IMR-90 (cell line): ENCODE data around the gene DNASE1. TPM values are rescaled to one million over a fixed set of nuclear protein-coding genes. Genes with fewer than 3 reads are reported as not detected.

Experiments used
- ATAC-seq: fragments of 200-7000 bp; cut with Tn5 transposase; 2 replicates; pipeline ENCODE4 v1.9.1; 2020; ENCODE audit warnings: low read depth, mild to moderate bottlenecking, moderate library complexity
- BruUV-seq: library from RNA; stranded (reverse); fragments of 400-500 nt; replicated peaks from 2 replicates; lab custom pipeline; 2021; lab: Mats Ljungman, UMichigan
- CTCF ChIA-PET: fragments of 300-600 bp; formaldehyde crosslinking; extraction: SDS; loops from one replicate; lab custom pipeline; 2021; ENCODE audit warnings: antibody characterized with exemption; lab: Yijun Ruan, JAX
- POLR2A ChIA-PET: fragments of 300-600 bp; sonication (Branson Sonifier 250); formaldehyde crosslinking; loops from one replicate; lab custom pipeline; 2022; ENCODE audit warnings: antibody characterized with exemption; ENCODE audit not compliant: unreplicated experiment; lab: Charles Lee
- DNase-seq: peaks from one replicate; pipeline ENCODE4 v3.0.0; 2013
- H2AFZ ChIP-seq: replicated peaks from 2 replicates; pipeline ENCODE3; 2013; ENCODE audit warnings: low read length, mild to moderate bottlenecking; ENCODE audit not compliant: poor library complexity
- H2AK5ac ChIP-seq: 2 replicates; pipeline ENCODE4 v1.6.1; 2013; ENCODE audit warnings: low read depth, low read length, inconsistent platforms
- H2AK9ac ChIP-seq: replicated peaks from 2 replicates; pipeline ENCODE3; 2013; ENCODE audit warnings: mild to moderate bottlenecking, low read depth, low read length, moderate library complexity; ENCODE audit not compliant: poor library complexity
- H2BK120ac ChIP-seq: 2 replicates; pipeline ENCODE4 v1.6.1; 2013; ENCODE audit warnings: low read depth, low read length, inconsistent platforms
- H2BK15ac ChIP-seq: 3 replicates; pipeline ENCODE4 v1.6.1; 2013; ENCODE audit warnings: low read depth, low read length, inconsistent platforms
- H2BK20ac ChIP-seq: 2 replicates; pipeline ENCODE4 v1.6.1; 2013; ENCODE audit warnings: low read depth, mild to moderate bottlenecking, inconsistent platforms, low read length, moderate library complexity
- H2BK5ac ChIP-seq: 2 replicates; pipeline ENCODE4 v1.6.1; 2013; ENCODE audit warnings: mild to moderate bottlenecking, low read depth, low read length, inconsistent platforms; ENCODE audit not compliant: poor library complexity, severe bottlenecking
- H3K14ac ChIP-seq: replicated peaks from 2 replicates; pipeline ENCODE4 v1.6.1; 2013; ENCODE audit warnings: low read depth, low read length, inconsistent platforms
- H3K18ac ChIP-seq: 2 replicates; pipeline ENCODE4 v1.6.1; 2013; ENCODE audit warnings: low read depth, low read length, control low read depth
- H3K23ac ChIP-seq: 2 replicates; pipeline ENCODE4 v1.6.1; 2013; ENCODE audit warnings: low read depth, low read length, inconsistent platforms
- H3K27ac ChIP-seq: 2 replicates; pipeline ENCODE4 v1.5.1; 2013; ENCODE audit warnings: mild to moderate bottlenecking, control low read depth, low read length; ENCODE audit not compliant: insufficient read depth
- H3K27me3 ChIP-seq: 2 replicates; pipeline ENCODE4 v1.6.1; 2013; ENCODE audit warnings: low read length; ENCODE audit not compliant: control insufficient read depth, insufficient read depth
- H3K36me3 ChIP-seq: 2 replicates; pipeline ENCODE4 v1.6.1; 2013; ENCODE audit warnings: low read length, mixed read lengths; ENCODE audit not compliant: control insufficient read depth, insufficient read depth
- H3K4ac ChIP-seq: 2 replicates; pipeline ENCODE4 v1.6.1; 2013; ENCODE audit warnings: low read depth, low read length, inconsistent platforms
- H3K4me1 ChIP-seq: 2 replicates; pipeline ENCODE4 v1.6.1; 2013; ENCODE audit warnings: low read length, mixed read lengths; ENCODE audit not compliant: control insufficient read depth, insufficient read depth
- H3K4me2 ChIP-seq: 2 replicates; pipeline ENCODE4 v1.6.1; 2013; ENCODE audit warnings: low read depth, mild to moderate bottlenecking, control low read depth, low read length, moderate library complexity
- H3K4me3 ChIP-seq: 2 replicates; pipeline ENCODE4 v1.5.1; 2013; ENCODE audit warnings: low read depth, mild to moderate bottlenecking, control low read depth, low read length, moderate library complexity; ENCODE audit not compliant: insufficient read depth
- H3K56ac ChIP-seq: 2 replicates; pipeline ENCODE4 v1.6.1; 2013; ENCODE audit warnings: low read length, inconsistent platforms; ENCODE audit not compliant: insufficient read depth; ENCODE audit errors: extremely low read depth
- H3K79me1 ChIP-seq, 2 experiments: 2 replicates each; pipeline ENCODE4 v1.6.1; 2013; ENCODE audit warnings: low read length in 2 of 2, inconsistent platforms in 1 of 2, low read depth in 1 of 2
- H3K9ac ChIP-seq: 2 replicates; pipeline ENCODE4 v1.6.1; 2013; ENCODE audit warnings: low read depth, low read length, control low read depth
- H3K9me1 ChIP-seq: 2 replicates; pipeline ENCODE4 v1.6.1; 2013; ENCODE audit warnings: low read length, inconsistent platforms; ENCODE audit not compliant: insufficient read depth
- H3K9me3 ChIP-seq: 2 replicates; pipeline ENCODE4 v1.6.1; 2013; ENCODE audit warnings: low read length; ENCODE audit not compliant: control insufficient read depth, insufficient read depth
- H4K20me1 ChIP-seq: 2 replicates; pipeline ENCODE4 v1.6.1; 2013; ENCODE audit warnings: low read length, inconsistent platforms; ENCODE audit not compliant: insufficient read depth
- H4K5ac ChIP-seq: 2 replicates; pipeline ENCODE4 v1.6.1; 2013; ENCODE audit warnings: mild to moderate bottlenecking, low read depth, low read length, control low read depth
- H4K8ac ChIP-seq, 2 experiments: 2 replicates each; pipeline ENCODE4 v1.6.1; 2013; ENCODE audit warnings: low read depth in 2 of 2, low read length in 2 of 2, control low read depth in 1 of 2, inconsistent platforms in 1 of 2
- H4K91ac ChIP-seq: 2 replicates; pipeline ENCODE4 v1.6.1; 2013; ENCODE audit warnings: low read depth, low read length, inconsistent platforms; ENCODE audit not compliant: insufficient read depth
- FOS ChIP-seq: fragments of 150-350 bp; IDR thresholded peaks from 2 replicates; pipeline ENCODE4 v1.6.1; 2016; ENCODE audit warnings: low read depth, low read length
- WGBS, 2 experiments: methylation state at CpG; one replicate each; pipeline versions ENCODE4 v1.1.5 to v1.1.7; 2013; ENCODE audit warnings: missing lambda C conversion rate in 2 of 2; ENCODE audit not compliant: insufficient read length in 1 of 2; ENCODE audit errors: extremely low coverage in 2 of 2; 5-methylcytosine and 5-hydroxymethylcytosine counted together
- dilution Hi-C: fragments of 300-500 bp; cut with HindIII; formaldehyde crosslinking; loops from one replicate; pipeline ENCODE4 v1.14.3; 2018; ENCODE audit warnings: low sequenced_read_pairs; ENCODE audit not compliant: unreplicated experiment
- in situ Hi-C: fragments of 300-500 bp; cut with MboI; formaldehyde crosslinking; loops from 3 replicates; pipeline ENCODE4 v1.14.3; 2019; ENCODE audit warnings: low sequenced_read_pairs, inconsistent platforms, mixed read lengths
- intact Hi-C: fragments of 100-400 bp; cut with micrococcal nuclease; formaldehyde crosslinking; loops from 2 replicates; pipeline ENCODE4 v1.10.0; 2022
- polyA plus RNA-seq, 3 experiments: library from polyadenylated mRNA; depleted of rRNA; stranded (reverse); fragments of >200 nt; gene quantifications; 2 replicates each; pipeline ENCODE4 v1.2.3, GENCODE V29; 2012; ENCODE audit warnings: low replicate concordance in 1 of 3
- total RNA-seq: library from RNA; depleted of rRNA; stranded (reverse); fragments of >200 nt; gene quantifications from 2 replicates; pipeline ENCODE4 v1.2.3, GENCODE V29; 2012
- TF ChIP-seq, protein P1 (sequence below): fragments of 150-350 bp; IDR thresholded peaks from 2 replicates; pipeline ENCODE4 v1.6.1; 2016; ENCODE audit warnings: low read depth, mild to moderate bottlenecking, low read length, moderate library complexity, borderline replicate concordance

Gene DNASE1
- total and polyA plus RNA-seq, 2 of the 4 experiments (the other 2 are of a cell fraction): 5.4 to 15.9 TPM

DNA sequence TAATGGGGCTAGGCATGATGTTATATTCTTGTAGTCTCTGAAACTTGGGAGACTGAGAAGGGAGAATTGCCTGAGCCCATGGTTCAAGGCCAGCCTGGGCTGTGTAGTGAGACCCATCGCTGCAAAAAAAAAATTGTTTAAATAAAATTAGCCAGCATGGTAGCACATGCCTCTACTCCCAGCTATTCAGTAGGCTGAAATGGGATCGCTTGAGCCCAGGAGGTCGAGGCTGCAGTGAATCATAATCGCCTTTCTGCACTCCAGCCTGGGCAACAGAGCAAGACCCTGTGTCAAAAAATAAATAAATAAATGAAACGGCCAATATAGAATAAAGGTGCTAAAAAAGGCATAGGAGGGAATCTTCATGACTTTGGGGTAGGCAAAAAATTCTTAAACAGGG lies 29.2 kb upstream of the DNASE1 start:
- Histone ChIP-seq H4K5ac (no peak overlapping the region), H3K27me3 (no peaks in the 10 kb centered on the region), H2BK120ac (no peak overlapping the region), H3K14ac (no peak overlapping the region), H3K4ac (no peak overlapping the region), H2AK9ac (no peak overlapping the region), H3K9ac (no peak overlapping the region), H4K8ac (no peak overlapping the region), H4K91ac (no peak overlapping the region), H2BK20ac (no peak overlapping the region), H3K9me1 (peaks cover 2% of the 10 kb centered on the region; the same call in 1 of the 2 replicates), H2AK5ac (no peak overlapping the region), H3K56ac (no peak overlapping the region), H3K4me2 (no peak overlapping the region), H3K79me1 (peaks cover 24 to 41% of the 10 kb centered on the region in 2 experiments), H4K20me1 (peaks cover 4% of the 10 kb centered on the region; the same call in 1 of the 2 replicates), H3K36me3 (0 out of 2 replicates have a peak, but pooled peaks cover 1% of the 10 kb centered on the region), H2AFZ (no peak overlapping the region), H3K18ac (no peak overlapping the region), H3K4me1 (no peaks in the 10 kb centered on the region), H3K4me3 (no peak overlapping the region), H2BK15ac (no peak overlapping the region), H3K23ac (no peak overlapping the region), H2BK5ac (no peak overlapping the region), H3K27ac (no peak overlapping the region), H3K9me3 (no peaks in the 10 kb centered on the region)
- ATAC-seq (no peak), DNase-seq (no peak)
- CTCF ChIA-PET: no interaction called here
- no peak for TF ChIP-seq FOS
- TF ChIP-seq, protein P1, sequence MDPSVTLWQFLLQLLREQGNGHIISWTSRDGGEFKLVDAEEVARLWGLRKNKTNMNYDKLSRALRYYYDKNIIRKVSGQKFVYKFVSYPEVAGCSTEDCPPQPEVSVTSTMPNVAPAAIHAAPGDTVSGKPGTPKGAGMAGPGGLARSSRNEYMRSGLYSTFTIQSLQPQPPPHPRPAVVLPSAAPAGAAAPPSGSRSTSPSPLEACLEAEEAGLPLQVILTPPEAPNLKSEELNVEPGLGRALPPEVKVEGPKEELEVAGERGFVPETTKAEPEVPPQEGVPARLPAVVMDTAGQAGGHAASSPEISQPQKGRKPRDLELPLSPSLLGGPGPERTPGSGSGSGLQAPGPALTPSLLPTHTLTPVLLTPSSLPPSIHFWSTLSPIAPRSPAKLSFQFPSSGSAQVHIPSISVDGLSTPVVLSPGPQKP: no peak
- intact Hi-C loops (no loop called here), dilution Hi-C loops (no loop called here), in situ Hi-C loops (no loop called here)
- no CpG with 5 or more reads among the region's 5 CpGs for WGBS, 2 experiments
- POLR2A ChIA-PET: no interaction called here
- BruUV-seq: no TSS peak
